22Rv1 (cell line): ENCODE data around the gene HES5.
"Not testable (repeated sequence)": the region's sequence is repeated elsewhere in the genome, so short reads cannot be mapped to it uniquely, and the experiment has no call there.

ENCODE experiments used
- ZFX ChIP-seq: fragments of 450-650 bp; IDR thresholded peaks from 2 replicates; pipeline ENCODE4 v1.6.1; 2017; ENCODE audit warnings: antibody characterized with exemption, borderline replicate concordance
- TF ChIP-seq, protein P1 (sequence below): fragments of 450-650 bp; IDR thresholded peaks from 2 replicates; pipeline ENCODE4 v1.5.1; 2017; ENCODE audit warnings: mild to moderate bottlenecking

DNA sequence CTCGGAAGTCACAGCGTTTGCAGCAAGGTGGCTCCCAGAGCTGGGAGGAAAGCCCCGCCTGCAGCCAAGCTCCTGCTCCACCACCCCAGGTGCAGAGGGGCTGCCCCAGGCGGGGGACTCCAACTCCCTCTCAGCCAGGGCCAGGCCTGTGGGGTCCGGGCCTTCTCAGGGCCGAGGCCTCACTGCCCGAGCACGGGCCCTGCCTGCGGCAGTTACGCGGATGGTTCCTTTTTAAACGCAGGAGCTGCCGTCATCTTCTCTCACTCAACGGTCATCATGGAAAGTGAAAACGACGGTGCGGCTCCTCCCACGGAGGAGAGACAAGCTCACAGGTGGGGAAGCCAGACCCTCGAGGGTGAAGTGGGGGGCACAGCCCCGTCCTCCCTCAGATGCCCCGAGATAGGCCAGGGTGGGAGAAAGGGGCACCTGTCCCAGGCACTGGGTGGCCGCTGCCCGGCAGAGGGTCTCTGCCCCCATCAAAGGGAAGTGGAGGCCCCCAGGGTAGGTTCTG is 47.6 kb upstream of the HES5 start:
- TF ChIP-seq, protein P1, sequence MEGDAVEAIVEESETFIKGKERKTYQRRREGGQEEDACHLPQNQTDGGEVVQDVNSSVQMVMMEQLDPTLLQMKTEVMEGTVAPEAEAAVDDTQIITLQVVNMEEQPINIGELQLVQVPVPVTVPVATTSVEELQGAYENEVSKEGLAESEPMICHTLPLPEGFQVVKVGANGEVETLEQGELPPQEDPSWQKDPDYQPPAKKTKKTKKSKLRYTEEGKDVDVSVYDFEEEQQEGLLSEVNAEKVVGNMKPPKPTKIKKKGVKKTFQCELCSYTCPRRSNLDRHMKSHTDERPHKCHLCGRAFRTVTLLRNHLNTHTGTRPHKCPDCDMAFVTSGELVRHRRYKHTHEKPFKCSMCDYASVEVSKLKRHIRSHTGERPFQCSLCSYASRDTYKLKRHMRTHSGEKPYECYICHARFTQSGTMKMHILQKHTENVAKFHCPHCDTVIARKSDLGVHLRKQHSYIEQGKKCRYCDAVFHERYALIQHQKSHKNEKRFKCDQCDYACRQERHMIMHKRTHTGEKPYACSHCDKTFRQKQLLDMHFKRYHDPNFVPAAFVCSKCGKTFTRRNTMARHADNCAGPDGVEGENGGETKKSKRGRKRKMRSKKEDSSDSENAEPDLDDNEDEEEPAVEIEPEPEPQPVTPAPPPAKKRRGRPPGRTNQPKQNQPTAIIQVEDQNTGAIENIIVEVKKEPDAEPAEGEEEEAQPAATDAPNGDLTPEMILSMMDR, result not testable (repeated sequence)
- not testable (repeated sequence) for TF ChIP-seq ZFX
